GM10847 (cell line): ENCODE results near the gene PSORS1C1.

ENCODE experiments used
- POLR2A ChIP-seq: IDR thresholded peaks from 2 replicates; pipeline ENCODE4 v1.6.1; 2011; ENCODE audit not compliant: insufficient read length; ENCODE audit errors: extremely low read depth

Gene PSORS1C1

GRCh38 chr6:31092769-31093505 lies 21.7 kb upstream of the PSORS1C1 start:
- no peak for TF ChIP-seq POLR2A

GRCh38 chr6:31094389-31094881 lies 20.2 kb upstream of the PSORS1C1 start:
- TF ChIP-seq POLR2A = no peak

GRCh38 chr6:31096215-31096614 lies 18.4 kb upstream of the PSORS1C1 start:
- no peak for TF ChIP-seq POLR2A

- TF ChIP-seq POLR2A = no peak
Measured at GRCh38 chr6:31096656-31097055, 17.9 kb upstream of the PSORS1C1 start.

GRCh38 chr6:31098449-31098938 lies 16.1 kb upstream of the PSORS1C1 start:
- TF ChIP-seq POLR2A = no peak

DNA sequence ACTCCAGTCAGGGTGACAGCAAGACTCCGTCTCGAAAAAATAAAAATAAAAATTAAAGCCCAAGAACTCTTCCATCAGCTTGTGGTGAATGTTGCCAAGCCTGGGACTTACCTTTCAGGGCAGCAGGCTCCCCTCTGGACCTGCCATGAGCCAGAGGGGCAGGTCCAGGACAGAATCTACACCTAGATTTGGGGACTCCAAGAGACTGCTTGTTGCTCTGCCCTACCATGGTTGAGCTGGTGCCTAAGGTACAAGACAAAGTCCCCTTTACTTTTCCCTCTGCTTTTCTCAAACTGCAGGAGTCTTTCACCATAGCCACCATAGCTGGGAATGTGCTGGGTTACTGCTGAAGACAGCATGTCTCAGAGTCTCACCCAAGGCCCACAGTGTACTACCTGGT lies 11.5 kb upstream of the PSORS1C1 start:
- TF ChIP-seq POLR2A = no peak

DNA sequence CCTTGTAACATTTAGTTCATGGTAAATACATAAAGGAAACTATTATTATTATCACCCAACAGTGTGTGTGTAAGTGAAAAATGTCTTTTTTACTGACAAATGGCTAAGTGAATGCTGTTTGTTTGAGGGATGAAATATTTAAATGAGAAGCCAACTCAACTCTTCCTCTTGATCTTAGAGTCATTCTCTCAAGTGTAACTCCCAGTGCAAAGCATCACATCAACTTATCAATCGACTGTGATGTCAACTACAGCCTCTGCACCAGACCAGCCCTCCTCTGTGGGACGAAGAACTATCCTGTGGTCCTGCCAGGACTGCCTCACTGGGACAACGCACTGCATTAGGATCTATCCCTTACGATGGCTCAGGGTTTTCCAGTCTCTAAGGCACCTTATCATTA lies 7.5 kb upstream of the PSORS1C1 start:
- no peak for TF ChIP-seq POLR2A

GRCh38 chr6:31110825-31111582 lies 3.6 kb upstream of the PSORS1C1 start:
- no peak for TF ChIP-seq POLR2A

GRCh38 chr6:31111712-31112111 lies 2.9 kb upstream of the PSORS1C1 start:
- no peak for TF ChIP-seq POLR2A

GRCh38 chr6:31112478-31112877 lies 2.1 kb upstream of the PSORS1C1 start, which contains the start of gene C6orf15:
TSS of gene C6orf15 (minus strand) at chr6:31112575. CDS start at chr6:31112555, 20 bp downstream.
- TF ChIP-seq POLR2A = no peak

DNA sequence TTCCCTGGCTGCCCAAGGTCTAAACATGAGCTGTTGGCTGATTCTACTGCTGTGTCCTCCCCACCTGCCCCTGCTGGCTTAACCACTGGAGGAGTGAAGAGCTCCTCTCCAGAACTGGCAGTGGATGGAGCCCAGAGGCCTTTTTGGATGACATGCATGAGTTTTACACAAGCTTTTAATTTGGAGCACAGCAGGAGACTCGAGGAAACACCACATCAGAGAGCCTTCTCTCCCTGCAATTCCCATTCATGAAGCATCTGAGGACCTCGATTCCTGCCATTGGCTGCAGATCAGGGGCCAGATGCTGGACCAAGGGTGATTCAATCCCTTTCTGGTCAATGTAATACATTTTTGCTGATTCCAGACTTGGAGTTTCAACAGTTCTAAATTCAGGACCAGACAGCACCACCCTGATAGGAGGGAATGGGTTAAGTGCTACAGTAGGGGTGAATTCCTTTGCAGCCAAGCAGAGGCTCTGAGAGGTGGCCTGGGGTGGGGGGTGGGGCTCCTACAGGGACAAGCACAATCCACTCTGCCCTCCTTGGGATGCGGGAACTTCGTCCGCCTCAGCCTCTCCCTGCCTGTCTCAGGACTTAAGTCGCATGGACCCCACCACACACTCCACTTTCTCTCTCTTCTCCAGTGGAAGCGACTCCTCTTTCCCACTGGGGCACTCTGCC lies 599 bp upstream of the PSORS1C1 start:
- no peak for TF ChIP-seq POLR2A

DNA sequence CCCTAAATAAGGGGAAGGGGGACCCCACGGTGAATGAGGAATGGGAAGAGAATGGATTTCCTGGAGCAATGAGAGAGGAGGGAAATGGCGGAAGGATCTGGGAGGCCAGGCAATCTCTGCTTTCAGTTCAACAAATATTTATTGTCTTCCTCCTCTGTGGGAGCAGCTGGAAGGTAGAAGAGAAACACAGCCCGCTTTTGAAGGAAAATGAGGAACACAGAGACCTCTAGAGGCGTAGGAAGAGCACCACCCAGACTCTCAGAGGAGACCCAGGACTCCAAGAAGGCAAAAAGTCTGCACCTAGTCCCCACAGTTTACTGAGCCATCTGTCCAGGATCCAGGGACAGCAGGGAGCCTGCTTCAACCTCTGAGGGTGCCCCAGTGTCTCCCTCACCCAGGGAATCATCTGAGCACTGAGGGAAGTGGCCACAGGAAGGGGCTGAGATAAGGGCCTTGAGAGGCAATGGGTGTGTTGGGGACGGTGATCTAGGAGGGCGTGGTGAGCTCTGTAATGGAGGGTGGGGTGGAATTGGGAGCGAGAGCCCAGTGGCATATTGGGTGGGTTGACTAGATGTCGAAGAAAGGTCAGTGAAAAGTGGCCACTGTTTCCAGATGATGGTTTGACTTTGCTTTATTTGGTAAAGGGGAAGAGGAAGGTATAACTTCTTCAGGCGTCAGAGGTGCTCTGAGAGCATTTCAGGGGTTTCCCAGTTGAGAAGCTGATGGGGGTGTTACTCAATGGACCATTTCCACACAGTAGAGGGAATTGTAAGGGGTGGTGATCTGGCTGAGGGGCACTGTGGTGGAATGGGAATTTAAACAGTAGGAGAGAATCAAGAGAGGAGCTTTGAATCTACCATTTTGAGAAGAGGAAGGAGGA lies 610 bp downstream of the PSORS1C1 start:
- no peak for TF ChIP-seq POLR2A

DNA sequence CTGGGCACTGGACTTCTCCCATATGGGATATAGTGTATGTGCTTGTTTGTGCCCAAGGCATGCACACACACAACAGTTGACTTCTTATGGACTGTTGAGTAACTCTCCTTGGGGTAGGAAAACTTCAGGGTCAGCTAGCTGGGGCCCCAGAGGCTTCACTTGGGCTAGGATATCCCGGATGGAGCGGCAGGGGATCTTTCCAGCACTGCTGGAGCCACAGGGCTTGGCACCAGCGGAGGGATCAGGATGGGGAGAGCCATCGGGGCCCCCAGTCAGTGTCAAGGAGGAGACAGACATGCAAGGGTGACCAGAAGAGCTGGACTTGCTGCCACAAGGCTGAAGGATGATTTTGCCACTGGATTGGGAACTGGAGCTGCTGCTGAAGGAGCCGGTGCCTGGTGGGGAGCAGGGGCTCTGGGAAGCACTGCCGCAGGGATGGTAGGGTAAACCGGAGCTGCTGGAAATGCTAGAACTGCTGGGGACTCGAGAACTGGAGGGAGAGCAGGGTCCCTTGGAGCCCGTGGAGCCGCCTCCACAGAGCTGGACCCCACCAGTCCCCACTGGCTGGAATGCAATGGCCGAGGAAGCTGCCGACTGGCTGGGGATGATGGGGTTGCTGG lies 1.5 kb downstream of the PSORS1C1 start:
- TF ChIP-seq POLR2A = no peak

- no peak for TF ChIP-seq POLR2A
Measured at GRCh38 chr6:31116661-31117385, 2.2 kb downstream of the PSORS1C1 start.

- no peak for TF ChIP-seq POLR2A
Measured at GRCh38 chr6:31118178-31118577, 3.6 kb downstream of the PSORS1C1 start.
